Mononuclear cell (primary cell): ENCODE data around the gene CDH20. TPM values are rescaled to one million over a fixed set of nuclear protein-coding genes. Genes with fewer than 3 reads are reported as not detected.

Source experiments
- H3K27me3 ChIP-seq: 2 replicates; pipeline ENCODE4 v1.6.0; 2011; ENCODE audit warnings: low read length, control low read depth; ENCODE audit not compliant: insufficient read depth
- H3K4me1 ChIP-seq: 2 replicates; pipeline ENCODE4 v1.5.1; 2011; ENCODE audit warnings: mild to moderate bottlenecking, low read length, control low read depth; ENCODE audit not compliant: insufficient read depth
- H3K4me3 ChIP-seq: 2 replicates; pipeline ENCODE4 v1.5.1; 2011; ENCODE audit warnings: mild to moderate bottlenecking, low read length, moderate library complexity
- H3K9me3 ChIP-seq: 2 replicates; pipeline ENCODE4 v1.5.1; 2011; ENCODE audit warnings: low read depth, mild to moderate bottlenecking, control low read depth, low read length
- total RNA-seq: library from RNA; depleted of rRNA; stranded (reverse); fragments of >200 nt; gene quantifications from one replicate; pipeline ENCODE4 v1.2.3, GENCODE V29; 2012

Gene CDH20
- total RNA-seq, 1 donor = 0.10 TPM

- H3K4me3 ChIP-seq = no peak overlapping the region
- H3K9me3 ChIP-seq = peaks cover 9% of the 10 kb centered on the region
- no peaks in the 10 kb centered on the region for H3K27me3 ChIP-seq
- H3K4me1 ChIP-seq = no peaks in the 10 kb centered on the region
Observed at GRCh38 chr18:61432590-61432989, 99.4 kb downstream of the CDH20 start.

- Histone ChIP-seq H3K27me3 (no peaks in the 10 kb centered on the region), H3K4me1 (no peaks in the 10 kb centered on the region), H3K9me3 (peaks cover 9% of the 10 kb centered on the region), H3K4me3 (no peak overlapping the region)
Observed at GRCh38 chr18:61435064-61435652, 101.9 kb downstream of the CDH20 start.

GRCh38 chr18:61443081-61443725, 110.0 kb downstream of the CDH20 start:
- Histone ChIP-seq H3K4me3 (no peak overlapping the region), H3K9me3 (no peaks in the 10 kb centered on the region), H3K27me3 (no peaks in the 10 kb centered on the region), H3K4me1 (no peaks in the 10 kb centered on the region)

- Histone ChIP-seq H3K27me3 (no peaks in the 10 kb centered on the region), H3K9me3 (no peaks in the 10 kb centered on the region), H3K4me3 (no peak overlapping the region), H3K4me1 (no peaks in the 10 kb centered on the region)
Observed at GRCh38 chr18:61448316-61448715, 115.1 kb downstream of the CDH20 start.

GRCh38 chr18:61459896-61460648, 126.8 kb downstream of the CDH20 start:
- Histone ChIP-seq H3K27me3 (no peaks in the 10 kb centered on the region), H3K9me3 (no peaks in the 10 kb centered on the region), H3K4me3 (no peak overlapping the region), H3K4me1 (no peaks in the 10 kb centered on the region)

- H3K4me1 ChIP-seq = no peaks in the 10 kb centered on the region
Observed at GRCh38 chr18:61464551-61465142, 131.4 kb downstream of the CDH20 start.

GRCh38 chr18:61466736-61467135, 133.5 kb downstream of the CDH20 start:
- H3K4me3 ChIP-seq = no peak overlapping the region
- peaks cover 2% of the 10 kb centered on the region for H3K27me3 ChIP-seq
- H3K4me1 ChIP-seq = no peaks in the 10 kb centered on the region
- H3K9me3 ChIP-seq = no peaks in the 10 kb centered on the region

More at GRCh38 chr18:61464551-61465142, 131.4 kb downstream of the CDH20 start:
- peaks cover 2% of the 10 kb centered on the region for H3K27me3 ChIP-seq
- no peak overlapping the region for H3K4me3 ChIP-seq
- no peaks in the 10 kb centered on the region for H3K9me3 ChIP-seq

- no peaks in the 10 kb centered on the region for H3K9me3 ChIP-seq
Observed at GRCh38 chr18:61470031-61470674, 136.9 kb downstream of the CDH20 start.

GRCh38 chr18:61471541-61471940, 138.3 kb downstream of the CDH20 start:
- Histone ChIP-seq H3K4me1 (no peaks in the 10 kb centered on the region), H3K9me3 (no peaks in the 10 kb centered on the region), H3K27me3 (no peaks in the 10 kb centered on the region), H3K4me3 (no peak overlapping the region)

More at GRCh38 chr18:61470031-61470674, 136.9 kb downstream of the CDH20 start:
- Histone ChIP-seq H3K4me3 (no peak overlapping the region), H3K27me3 (peaks cover 2% of the 10 kb centered on the region), H3K4me1 (no peaks in the 10 kb centered on the region)

- no peaks in the 10 kb centered on the region for H3K27me3 ChIP-seq
- H3K9me3 ChIP-seq = no peaks in the 10 kb centered on the region
- no peak overlapping the region for H3K4me3 ChIP-seq
- H3K4me1 ChIP-seq = no peaks in the 10 kb centered on the region
Observed at GRCh38 chr18:61471942-61472341, 138.7 kb downstream of the CDH20 start.

GRCh38 chr18:61474341-61474740, 141.1 kb downstream of the CDH20 start:
- Histone ChIP-seq H3K4me1 (no peaks in the 10 kb centered on the region), H3K9me3 (no peaks in the 10 kb centered on the region), H3K4me3 (no peak overlapping the region), H3K27me3 (no peaks in the 10 kb centered on the region)

GRCh38 chr18:61474918-61475317, 141.7 kb downstream of the CDH20 start:
- Histone ChIP-seq H3K9me3 (no peaks in the 10 kb centered on the region), H3K27me3 (no peaks in the 10 kb centered on the region), H3K4me3 (no peak overlapping the region), H3K4me1 (no peaks in the 10 kb centered on the region)

GRCh38 chr18:61475931-61476330, 142.7 kb downstream of the CDH20 start:
- no peaks in the 10 kb centered on the region for H3K9me3 ChIP-seq
- no peaks in the 10 kb centered on the region for H3K4me1 ChIP-seq
- no peaks in the 10 kb centered on the region for H3K27me3 ChIP-seq

GRCh38 chr18:61489334-61489733, 156.1 kb downstream of the CDH20 start:
- H3K4me3 ChIP-seq = no peak overlapping the region
- H3K4me1 ChIP-seq = no peaks in the 10 kb centered on the region
- no peaks in the 10 kb centered on the region for H3K9me3 ChIP-seq
- no peaks in the 10 kb centered on the region for H3K27me3 ChIP-seq

More at GRCh38 chr18:61475931-61476330, 142.7 kb downstream of the CDH20 start:
- no peak overlapping the region for H3K4me3 ChIP-seq

- H3K4me3 ChIP-seq = no peak overlapping the region
- H3K9me3 ChIP-seq = no peaks in the 10 kb centered on the region
- H3K27me3 ChIP-seq = no peaks in the 10 kb centered on the region
- no peaks in the 10 kb centered on the region for H3K4me1 ChIP-seq
Observed at GRCh38 chr18:61496374-61496773, 163.1 kb downstream of the CDH20 start.
